Gastrocnemius medialis (tissue), 4 donors: ENCODE results near the gene RDH16.

Experiments used
- CTCF ChIP-seq, 5 experiments: fragments of 450-650 bp in 3 of 5; fragments of 200-600 bp in 2 of 5; sonication (generic) in 2 of 5; IDR thresholded peaks in 4 of 5; conservative IDR thresholded peaks in 1 of 5; 1 replicate in 4 of 5; 2 replicates in 1 of 5; pipeline ENCODE4 v1.5.1; 2016 to 2019; ENCODE audit warnings: antibody characterized with exemption in 5 of 5, mild to moderate bottlenecking in 3 of 5, moderate library complexity in 3 of 5
- POLR2A ChIP-seq, 2 donors: fragments of 450-650 bp; IDR thresholded peaks; one replicate each; pipeline ENCODE4 v1.6.1; 2017; ENCODE audit warnings: antibody characterized with exemption in 2 of 2, mild to moderate bottlenecking in 2 of 2, moderate library complexity in 2 of 2

GRCh38 chr12:56927281-56927680, 30.1 kb downstream of the RDH16 start:
- TF ChIP-seq CTCF (IDR thresholded peaks at IDR 0.05 in 4 of 5, conservative IDR thresholded peaks at IDR 0.05 in 1 of 5) (no peak), POLR2A (IDR thresholded peaks at IDR 0.05) (no peak)
